NCI-H187 treated with DMSO at 0.1 percent for 48 hours (cell line): Measurements from ENCODE around the gene SIRT2.
A peak's percentile ranks its signal among the peaks of the same experiment; 100 is the strongest.
"Not testable (repeated sequence)": the region's sequence is repeated elsewhere in the genome, so short reads cannot be mapped to it uniquely, and the experiment has no call there.

Experiments used
- DNase-seq: peaks from one replicate; lab custom pipeline; 2025; lab: John Stamatoyannopoulos, UW

Gene SIRT2

GRCh38 chr19:38867171-38867780, 32.1 kb downstream of the SIRT2 start:
- no peak for DNase-seq

GRCh38 chr19:38862321-38863059, 36.9 kb downstream of the SIRT2 start:
- peak; percentile 91 for DNase-seq

- no peak for DNase-seq
Measured at GRCh38 chr19:38861368-38861767, 38.0 kb downstream of the SIRT2 start.

- not testable (repeated sequence) for DNase-seq
Measured at GRCh38 chr19:38859631-38860204, 39.7 kb downstream of the SIRT2 start.

GRCh38 chr19:38856813-38857212, 42.6 kb downstream of the SIRT2 start:
- no peak for DNase-seq

- not testable (repeated sequence) for DNase-seq
Measured at GRCh38 chr19:38855751-38856150, 43.7 kb downstream of the SIRT2 start.

- DNase-seq, result not testable (repeated sequence)
Measured at GRCh38 chr19:38854961-38855360, 44.5 kb downstream of the SIRT2 start.

- no peak for DNase-seq
Measured at GRCh38 chr19:38853214-38853613, 46.2 kb downstream of the SIRT2 start.

GRCh38 chr19:38852231-38853044, 47.0 kb downstream of the SIRT2 start:
- DNase-seq, result no peak

- DNase-seq, result peak; percentile 41
Measured at GRCh38 chr19:38851622-38852230, 47.7 kb downstream of the SIRT2 start.

- no peak for DNase-seq
Measured at GRCh38 chr19:38850976-38851621, 48.3 kb downstream of the SIRT2 start.

GRCh38 chr19:38850436-38850975, 48.9 kb downstream of the SIRT2 start:
- no peak for DNase-seq

- DNase-seq, result peak; percentile 100
Measured at GRCh38 chr19:38849860-38850435, 49.5 kb downstream of the SIRT2 start, which contains the start of gene HNRNPL. HNRNPL (minus strand) TSS chr19:38849986; CDS start chr19:38849966, 20 bp downstream.

- DNase-seq, result peak; percentile 76
Measured at GRCh38 chr19:38849147-38849859, 50.1 kb downstream of the SIRT2 start.

GRCh38 chr19:38848299-38849146, 50.9 kb downstream of the SIRT2 start:
- no peak for DNase-seq

GRCh38 chr19:38846097-38846496, 53.3 kb downstream of the SIRT2 start:
- no peak for DNase-seq

GRCh38 chr19:38845374-38846024, 53.9 kb downstream of the SIRT2 start:
- no peak for DNase-seq

GRCh38 chr19:38844093-38844686, 55.2 kb downstream of the SIRT2 start:
- DNase-seq, result no peak
